SK-N-SH (cell line): ENCODE measurements around the gene SAMD4A. TPM values are rescaled to one million over a fixed set of nuclear protein-coding genes. Genes with fewer than 3 reads are reported as not detected.

ENCODE experiments used
- CHD2 ChIP-seq: fragments of 150-350 bp; IDR thresholded peaks from 2 replicates; pipeline ENCODE4 v1.6.1; 2018; ENCODE audit warnings: low read length; ENCODE audit not compliant: partially characterized antibody
- ELF1 ChIP-seq: IDR thresholded peaks from 2 replicates; pipeline ENCODE4 v1.4.0; 2012
- EP300 ChIP-seq, 2 experiments: IDR thresholded peaks; 2 replicates each; pipeline versions ENCODE4 v1.4.0 to v1.6.1; 2012; ENCODE audit warnings: borderline replicate concordance in 1 of 2, low read depth in 1 of 2, low read length in 1 of 2
- EZH2phosphoT487 ChIP-seq: fragments of 200-600 bp; sonication (generic); IDR thresholded peaks from 2 replicates; pipeline ENCODE4 v1.6.1; 2017; ENCODE audit warnings: low read depth, mixed run types, mild to moderate bottlenecking, antibody characterized with exemption, moderate library complexity, borderline replicate concordance
- FOXM1 ChIP-seq: IDR thresholded peaks from 2 replicates; pipeline ENCODE4 v1.4.0; 2012; ENCODE audit warnings: low read depth, mild to moderate bottlenecking
- GABPA ChIP-seq: IDR thresholded peaks from 2 replicates; pipeline ENCODE4 v1.4.0; 2012; ENCODE audit warnings: low read depth, mild to moderate bottlenecking
- GATA2 ChIP-seq: sonication (generic); formaldehyde crosslinking; IDR thresholded peaks from 2 replicates; pipeline ENCODE4 v1.5.0; 2020; ENCODE audit warnings: mild to moderate bottlenecking, missing genetic modification reagents
- JUND ChIP-seq: IDR thresholded peaks from 2 replicates; pipeline ENCODE4 v1.4.0; 2012
- MEF2A ChIP-seq: IDR thresholded peaks from 2 replicates; pipeline ENCODE4 v1.4.0; 2012; ENCODE audit warnings: low read depth, borderline replicate concordance
- MXI1 ChIP-seq: IDR thresholded peaks from 2 replicates; pipeline ENCODE4 v1.6.1; 2012; ENCODE audit warnings: mild to moderate bottlenecking, low read depth, low read length, improper control_type of control experiment
- NFIC ChIP-seq: IDR thresholded peaks from 2 replicates; pipeline ENCODE4 v1.4.0; 2012; ENCODE audit warnings: borderline replicate concordance
- NRF1 ChIP-seq: IDR thresholded peaks from 2 replicates; pipeline ENCODE4 v1.6.1; 2012; ENCODE audit warnings: low read depth, mild to moderate bottlenecking, low read length
- POLR2AphosphoS5 ChIP-seq: IDR thresholded peaks from 2 replicates; pipeline ENCODE4 v1.6.1; 2012; ENCODE audit warnings: low read depth, low read length
- RAD21 ChIP-seq: IDR thresholded peaks from 2 replicates; pipeline ENCODE4 v1.6.1; 2012; ENCODE audit warnings: mild to moderate bottlenecking, low read length
- RCOR1 ChIP-seq: fragments of 150-350 bp; IDR thresholded peaks from 2 replicates; pipeline ENCODE4 v1.6.1; 2017; ENCODE audit warnings: antibody characterized with exemption, low read length
- RFX5 ChIP-seq: IDR thresholded peaks from 2 replicates; pipeline ENCODE4 v1.6.1; 2012; ENCODE audit warnings: mild to moderate bottlenecking, improper control_type of control experiment, low read length
- RXRA ChIP-seq: IDR thresholded peaks from 2 replicates; pipeline ENCODE4 v1.4.0; 2012; ENCODE audit warnings: low read depth, mild to moderate bottlenecking, borderline replicate concordance
- SIN3A ChIP-seq: IDR thresholded peaks from 2 replicates; pipeline ENCODE4 v1.6.1; 2012; ENCODE audit warnings: low read depth, mild to moderate bottlenecking, low read length, moderate library complexity, borderline replicate concordance
- SMC3 ChIP-seq: IDR thresholded peaks from 2 replicates; pipeline ENCODE4 v1.6.1; 2012; ENCODE audit warnings: low read depth, low read length, improper control_type of control experiment
- TAF1 ChIP-seq: IDR thresholded peaks from 2 replicates; pipeline ENCODE4 v1.6.1; 2012; ENCODE audit warnings: low read depth, mild to moderate bottlenecking, low read length, moderate library complexity, borderline replicate concordance
- TCF12 ChIP-seq: IDR thresholded peaks from 2 replicates; pipeline ENCODE4 v1.4.0; 2012
- TEAD4 ChIP-seq: IDR thresholded peaks from 2 replicates; pipeline ENCODE4 v1.4.0; 2012; ENCODE audit warnings: mild to moderate bottlenecking, borderline replicate concordance; ENCODE audit not compliant: insufficient read depth
- YY1 ChIP-seq: IDR thresholded peaks from 2 replicates; pipeline ENCODE4 v1.4.0; 2012; ENCODE audit warnings: low read depth, mild to moderate bottlenecking
- polyA plus RNA-seq, 3 experiments: library from polyadenylated mRNA; depleted of rRNA; stranded (reverse); fragments of >200 nt; gene quantifications; 2 replicates each; pipeline ENCODE4 v1.2.3, GENCODE V29; 2012
- TF ChIP-seq, protein P1 (sequence below): fragments of 200-600 bp; sonication (generic); IDR thresholded peaks from 2 replicates; pipeline ENCODE4 v1.6.1; 2017; ENCODE audit warnings: antibody characterized with exemption, mild to moderate bottlenecking, moderate library complexity
- TF ChIP-seq, protein P2 (sequence below): fragments of 150-350 bp; IDR thresholded peaks from 2 replicates; pipeline ENCODE4 v1.6.1; 2017; ENCODE audit warnings: antibody characterized with exemption, low read length, low read depth, borderline replicate concordance
- TF ChIP-seq, protein P3 (sequence below): IDR thresholded peaks from 2 replicates; pipeline ENCODE4; 2012
- TF ChIP-seq, protein P4 (sequence below): IDR thresholded peaks from 2 replicates; pipeline ENCODE4 v1.4.0; 2012; ENCODE audit warnings: low read depth, borderline replicate concordance

The SAMD4A gene
- polyA plus RNA-seq, 1 of the 3 experiments (the other 2 are of a cell fraction) = 5.0 TPM

DNA sequence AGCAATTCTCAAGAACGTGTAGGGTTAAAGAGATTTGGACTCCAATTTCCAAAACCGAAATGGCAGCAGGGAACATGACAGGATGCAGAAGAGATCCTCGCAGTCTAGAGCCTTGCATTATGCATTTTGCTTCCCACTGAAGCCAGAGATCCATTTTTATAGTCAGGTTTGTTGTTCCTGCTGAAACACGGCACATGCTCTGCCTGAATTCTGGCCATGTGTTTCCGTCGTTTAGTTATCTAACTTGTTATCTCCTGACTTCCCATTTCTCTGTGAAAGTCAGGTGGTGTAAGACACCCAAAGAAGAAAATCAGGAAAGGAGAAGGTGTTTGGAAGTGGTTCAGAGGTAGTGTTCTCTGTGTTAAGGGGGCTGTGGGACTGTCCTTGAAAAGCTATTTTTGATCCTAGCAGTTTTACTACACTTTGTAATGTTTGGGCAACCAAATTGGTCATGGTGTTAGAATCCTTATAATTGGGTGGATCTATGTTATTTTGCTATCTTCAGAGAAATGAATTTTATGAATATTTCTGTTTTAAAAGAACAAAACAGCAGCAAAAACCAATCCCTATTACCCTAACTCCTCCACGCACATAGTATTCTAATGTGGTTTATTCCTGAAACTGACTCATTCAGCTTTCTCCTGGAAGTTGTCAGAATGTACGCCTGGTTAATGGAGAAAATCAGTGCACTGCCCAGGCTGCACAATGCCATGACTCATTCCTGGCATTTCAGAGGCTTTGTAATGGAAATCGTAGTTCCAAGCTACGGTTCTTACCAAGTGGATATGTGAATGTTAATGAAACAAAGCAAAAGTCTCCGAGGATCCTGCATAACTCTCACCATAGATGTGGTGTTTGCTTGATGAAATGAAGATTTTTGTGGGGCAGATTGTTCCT lies 110.1 kb downstream of the SAMD4A start (continued):
- TF ChIP-seq NRF1 (no peak), EZH2phosphoT487 (no peak), YY1 (peak; percentile 54; the same call in 1 of the 2 replicates), ELF1 (0 out of 2 replicates have a peak, but pooled peaks have one; percentile 17), POLR2AphosphoS5 (peak; percentile 78), EP300 (IDR thresholded peaks at IDR 0.05; ENCODE audit: borderline replicate concordance in 1 of 2, low read depth in 1 of 2, low read length in 1 of 2) (peak; percentile 42 to 86), RCOR1 (no peak), JUND (peak; percentile 98), GABPA (no peak), RFX5 (no peak), TEAD4 (peak; percentile 75; the same call in 1 of the 2 replicates), TCF12 (peak; percentile 97), FOXM1 (peak; percentile 24; the same call in 1 of the 2 replicates), MXI1 (peak; percentile 52; the same call in 1 of the 2 replicates), RAD21 (no peak), SIN3A (peak; percentile 60; the same call in 1 of the 2 replicates), NFIC (peak; percentile 82), TAF1 (peak; percentile 43; the same call in 1 of the 2 replicates), SMC3 (no peak), GATA2 (CRISPR knock-in tag) (no peak), CHD2 (no peak), RXRA (peak; percentile 45; the same call in 1 of the 2 replicates), MEF2A (peak; percentile 69; the same call in 1 of the 2 replicates)
- TF ChIP-seq, protein P1, sequence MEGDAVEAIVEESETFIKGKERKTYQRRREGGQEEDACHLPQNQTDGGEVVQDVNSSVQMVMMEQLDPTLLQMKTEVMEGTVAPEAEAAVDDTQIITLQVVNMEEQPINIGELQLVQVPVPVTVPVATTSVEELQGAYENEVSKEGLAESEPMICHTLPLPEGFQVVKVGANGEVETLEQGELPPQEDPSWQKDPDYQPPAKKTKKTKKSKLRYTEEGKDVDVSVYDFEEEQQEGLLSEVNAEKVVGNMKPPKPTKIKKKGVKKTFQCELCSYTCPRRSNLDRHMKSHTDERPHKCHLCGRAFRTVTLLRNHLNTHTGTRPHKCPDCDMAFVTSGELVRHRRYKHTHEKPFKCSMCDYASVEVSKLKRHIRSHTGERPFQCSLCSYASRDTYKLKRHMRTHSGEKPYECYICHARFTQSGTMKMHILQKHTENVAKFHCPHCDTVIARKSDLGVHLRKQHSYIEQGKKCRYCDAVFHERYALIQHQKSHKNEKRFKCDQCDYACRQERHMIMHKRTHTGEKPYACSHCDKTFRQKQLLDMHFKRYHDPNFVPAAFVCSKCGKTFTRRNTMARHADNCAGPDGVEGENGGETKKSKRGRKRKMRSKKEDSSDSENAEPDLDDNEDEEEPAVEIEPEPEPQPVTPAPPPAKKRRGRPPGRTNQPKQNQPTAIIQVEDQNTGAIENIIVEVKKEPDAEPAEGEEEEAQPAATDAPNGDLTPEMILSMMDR = no peak
- TF ChIP-seq, protein P2, sequence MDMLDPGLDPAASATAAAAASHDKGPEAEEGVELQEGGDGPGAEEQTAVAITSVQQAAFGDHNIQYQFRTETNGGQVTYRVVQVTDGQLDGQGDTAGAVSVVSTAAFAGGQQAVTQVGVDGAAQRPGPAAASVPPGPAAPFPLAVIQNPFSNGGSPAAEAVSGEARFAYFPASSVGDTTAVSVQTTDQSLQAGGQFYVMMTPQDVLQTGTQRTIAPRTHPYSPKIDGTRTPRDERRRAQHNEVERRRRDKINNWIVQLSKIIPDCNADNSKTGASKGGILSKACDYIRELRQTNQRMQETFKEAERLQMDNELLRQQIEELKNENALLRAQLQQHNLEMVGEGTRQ = no peak
- TF ChIP-seq, protein P3, sequence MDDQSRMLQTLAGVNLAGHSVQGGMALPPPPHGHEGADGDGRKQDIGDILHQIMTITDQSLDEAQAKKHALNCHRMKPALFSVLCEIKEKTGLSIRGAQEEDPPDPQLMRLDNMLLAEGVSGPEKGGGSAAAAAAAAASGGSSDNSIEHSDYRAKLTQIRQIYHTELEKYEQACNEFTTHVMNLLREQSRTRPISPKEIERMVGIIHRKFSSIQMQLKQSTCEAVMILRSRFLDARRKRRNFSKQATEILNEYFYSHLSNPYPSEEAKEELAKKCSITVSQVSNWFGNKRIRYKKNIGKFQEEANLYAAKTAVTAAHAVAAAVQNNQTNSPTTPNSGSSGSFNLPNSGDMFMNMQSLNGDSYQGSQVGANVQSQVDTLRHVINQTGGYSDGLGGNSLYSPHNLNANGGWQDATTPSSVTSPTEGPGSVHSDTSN = peak; percentile 89
- TF ChIP-seq, protein P4, sequence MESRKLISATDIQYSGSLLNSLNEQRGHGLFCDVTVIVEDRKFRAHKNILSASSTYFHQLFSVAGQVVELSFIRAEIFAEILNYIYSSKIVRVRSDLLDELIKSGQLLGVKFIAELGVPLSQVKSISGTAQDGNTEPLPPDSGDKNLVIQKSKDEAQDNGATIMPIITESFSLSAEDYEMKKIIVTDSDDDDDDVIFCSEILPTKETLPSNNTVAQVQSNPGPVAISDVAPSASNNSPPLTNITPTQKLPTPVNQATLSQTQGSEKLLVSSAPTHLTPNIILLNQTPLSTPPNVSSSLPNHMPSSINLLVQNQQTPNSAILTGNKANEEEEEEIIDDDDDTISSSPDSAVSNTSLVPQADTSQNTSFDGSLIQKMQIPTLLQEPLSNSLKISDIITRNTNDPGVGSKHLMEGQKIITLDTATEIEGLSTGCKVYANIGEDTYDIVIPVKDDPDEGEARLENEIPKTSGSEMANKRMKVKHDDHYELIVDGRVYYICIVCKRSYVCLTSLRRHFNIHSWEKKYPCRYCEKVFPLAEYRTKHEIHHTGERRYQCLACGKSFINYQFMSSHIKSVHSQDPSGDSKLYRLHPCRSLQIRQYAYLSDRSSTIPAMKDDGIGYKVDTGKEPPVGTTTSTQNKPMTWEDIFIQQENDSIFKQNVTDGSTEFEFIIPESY = no peak
